ENCODE measurements around the gene INSR.

The INSR gene

DNA sequence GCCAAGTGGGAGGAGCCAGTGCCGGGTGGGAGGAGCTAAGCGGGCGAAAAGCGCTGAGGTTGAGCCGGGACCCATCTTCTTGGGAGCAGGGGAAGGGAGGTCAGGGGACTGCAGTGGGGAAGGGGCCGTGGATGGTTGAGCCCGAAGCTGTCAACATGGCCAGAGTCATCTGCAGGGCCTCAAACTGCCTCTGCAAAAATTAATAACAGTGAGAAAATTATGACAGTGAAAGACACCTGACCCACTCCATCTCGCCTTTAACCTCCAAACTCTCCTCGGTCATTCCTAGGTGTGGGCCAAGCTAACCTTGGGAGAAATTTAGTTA is 194.7 kb downstream of the INSR start:
- peak overlapping the region; percentile 81 for H3K4me3 ChIP-seq (ENCODE audit: low read length)
- DNase-seq (ENCODE audit: low read depth): no peak
- TF ChIP-seq, protein P1, sequence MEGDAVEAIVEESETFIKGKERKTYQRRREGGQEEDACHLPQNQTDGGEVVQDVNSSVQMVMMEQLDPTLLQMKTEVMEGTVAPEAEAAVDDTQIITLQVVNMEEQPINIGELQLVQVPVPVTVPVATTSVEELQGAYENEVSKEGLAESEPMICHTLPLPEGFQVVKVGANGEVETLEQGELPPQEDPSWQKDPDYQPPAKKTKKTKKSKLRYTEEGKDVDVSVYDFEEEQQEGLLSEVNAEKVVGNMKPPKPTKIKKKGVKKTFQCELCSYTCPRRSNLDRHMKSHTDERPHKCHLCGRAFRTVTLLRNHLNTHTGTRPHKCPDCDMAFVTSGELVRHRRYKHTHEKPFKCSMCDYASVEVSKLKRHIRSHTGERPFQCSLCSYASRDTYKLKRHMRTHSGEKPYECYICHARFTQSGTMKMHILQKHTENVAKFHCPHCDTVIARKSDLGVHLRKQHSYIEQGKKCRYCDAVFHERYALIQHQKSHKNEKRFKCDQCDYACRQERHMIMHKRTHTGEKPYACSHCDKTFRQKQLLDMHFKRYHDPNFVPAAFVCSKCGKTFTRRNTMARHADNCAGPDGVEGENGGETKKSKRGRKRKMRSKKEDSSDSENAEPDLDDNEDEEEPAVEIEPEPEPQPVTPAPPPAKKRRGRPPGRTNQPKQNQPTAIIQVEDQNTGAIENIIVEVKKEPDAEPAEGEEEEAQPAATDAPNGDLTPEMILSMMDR (conservative IDR thresholded peaks at IDR 0.05; ENCODE audit: low read length): no peak

DNA sequence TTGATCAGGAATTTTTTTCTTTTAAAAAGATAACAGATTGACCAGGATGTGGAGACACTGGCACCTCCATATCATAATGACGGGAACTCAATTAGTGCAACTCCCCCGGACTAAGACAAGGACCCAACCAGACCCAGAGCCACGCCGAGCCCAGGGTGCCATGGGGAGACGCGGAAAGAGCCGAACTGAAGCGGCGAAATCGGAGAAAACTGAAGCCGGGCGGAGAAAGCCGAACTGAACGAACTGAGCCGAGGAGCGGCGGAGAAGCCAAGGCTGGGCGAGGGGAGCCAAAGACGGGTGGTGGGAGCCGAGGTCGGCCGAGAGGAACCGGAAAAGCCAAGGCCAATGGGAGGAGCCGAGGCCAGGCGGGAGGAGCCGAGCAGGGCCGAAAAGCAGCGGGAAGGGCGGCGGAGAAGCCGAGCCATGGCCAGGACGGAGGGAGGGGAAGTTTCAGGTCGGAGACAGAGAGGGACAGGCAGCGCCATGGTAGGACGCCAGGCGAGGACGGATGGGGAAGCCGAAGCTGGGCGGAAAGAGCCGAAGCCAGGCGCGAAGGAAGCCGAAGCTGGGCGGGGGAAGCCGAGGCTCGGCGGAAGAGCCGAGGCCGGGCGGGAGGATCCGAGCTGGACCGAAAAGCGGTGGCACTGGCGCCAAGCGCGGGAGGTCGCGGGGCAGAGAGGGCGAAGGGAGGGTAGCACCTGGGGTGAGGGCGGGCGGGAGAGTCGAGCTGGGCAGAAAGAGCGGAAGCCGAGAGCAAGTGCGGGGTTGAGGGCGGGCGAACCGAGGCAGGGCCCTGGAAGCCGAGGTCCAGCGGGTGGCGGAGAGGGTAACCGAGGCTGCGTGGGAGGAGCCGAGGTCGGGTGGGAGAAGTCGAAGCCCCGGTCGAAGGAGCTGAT is 195.3 kb downstream of the INSR start:
- H3K4me3 ChIP-seq (ENCODE audit: low read length): peak overlapping the region; percentile 81
- TF ChIP-seq, protein P1 (conservative IDR thresholded peaks at IDR 0.05; ENCODE audit: low read length): no peak

GRCh38 chr19:7098096-7098495 is 196.1 kb downstream of the INSR start:
- H3K4me3 ChIP-seq (ENCODE audit: low read length): peak overlapping the region; percentile 81
- TF ChIP-seq, protein P1 (conservative IDR thresholded peaks at IDR 0.05; ENCODE audit: low read length): no peak
- DNase-seq (ENCODE audit: low read depth): no peak

More for the DNA sequence above, 195.3 kb downstream of the INSR start:
- DNase-seq (ENCODE audit: low read depth): peak; percentile 91

DNA sequence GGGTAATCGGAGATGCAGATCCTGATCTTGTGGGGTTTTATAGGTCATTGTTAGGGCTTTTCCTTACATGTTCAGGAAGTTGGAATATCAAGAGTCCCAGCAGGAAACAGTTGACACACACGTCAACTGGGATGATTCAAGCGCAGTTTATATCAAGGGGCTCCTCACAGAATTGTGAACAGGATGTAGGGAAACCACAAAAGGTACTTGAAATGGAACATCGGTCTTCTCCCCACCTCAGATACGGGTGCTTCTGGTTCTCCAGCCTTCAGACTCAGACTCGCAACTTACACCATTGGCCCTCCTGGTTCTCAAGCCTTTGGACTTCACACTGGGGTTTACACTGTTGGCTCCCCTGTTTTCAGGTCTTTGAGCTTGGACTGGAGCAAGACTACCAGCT is 205.2 kb downstream of the INSR start:
- DNase-seq (ENCODE audit: low read depth): no peak
- TF ChIP-seq, protein P1 (conservative IDR thresholded peaks at IDR 0.05; ENCODE audit: low read length): no peak
- no peak overlapping the region for H3K4me3 ChIP-seq (ENCODE audit: low read length)

DNA sequence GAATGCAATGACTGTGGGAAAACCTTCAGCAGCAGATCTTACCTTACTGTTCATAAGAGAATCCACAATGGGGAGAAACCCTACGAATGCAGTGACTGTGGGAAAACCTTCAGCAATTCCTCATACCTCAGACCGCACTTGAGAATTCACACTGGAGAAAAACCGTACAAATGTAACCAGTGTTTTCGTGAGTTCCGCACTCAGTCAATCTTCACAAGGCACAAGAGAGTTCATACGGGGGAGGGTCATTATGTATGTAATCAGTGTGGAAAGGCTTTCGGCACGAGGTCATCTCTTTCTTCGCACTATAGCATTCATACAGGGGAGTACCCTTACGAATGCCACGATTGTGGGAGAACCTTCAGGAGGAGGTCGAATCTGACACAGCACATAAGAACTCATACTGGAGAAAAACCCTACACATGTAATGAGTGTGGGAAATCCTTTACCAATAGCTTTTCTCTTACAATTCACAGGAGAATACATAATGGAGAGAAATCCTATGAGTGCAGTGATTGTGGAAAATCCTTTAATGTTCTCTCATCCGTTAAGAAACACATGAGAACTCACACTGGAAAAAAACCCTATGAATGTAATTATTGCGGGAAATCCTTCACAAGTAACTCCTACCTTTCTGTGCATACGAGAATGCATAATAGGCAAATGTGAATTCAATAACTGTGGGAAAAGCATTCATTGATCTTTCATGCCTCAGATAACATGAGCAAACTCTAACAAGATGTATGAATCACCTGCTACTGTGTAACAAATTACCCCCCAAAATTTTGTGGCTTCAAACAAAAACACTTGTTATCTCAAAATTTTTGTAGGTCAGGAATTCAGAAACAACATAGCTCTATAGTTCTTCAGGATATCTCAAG is 210.9 kb downstream of the INSR start:
- DNase-seq (ENCODE audit: low read depth): peak; percentile 28
- TF ChIP-seq, protein P1 (conservative IDR thresholded peaks at IDR 0.05; ENCODE audit: low read length): no peak
- no peak overlapping the region for H3K4me3 ChIP-seq (ENCODE audit: low read length)

DNA sequence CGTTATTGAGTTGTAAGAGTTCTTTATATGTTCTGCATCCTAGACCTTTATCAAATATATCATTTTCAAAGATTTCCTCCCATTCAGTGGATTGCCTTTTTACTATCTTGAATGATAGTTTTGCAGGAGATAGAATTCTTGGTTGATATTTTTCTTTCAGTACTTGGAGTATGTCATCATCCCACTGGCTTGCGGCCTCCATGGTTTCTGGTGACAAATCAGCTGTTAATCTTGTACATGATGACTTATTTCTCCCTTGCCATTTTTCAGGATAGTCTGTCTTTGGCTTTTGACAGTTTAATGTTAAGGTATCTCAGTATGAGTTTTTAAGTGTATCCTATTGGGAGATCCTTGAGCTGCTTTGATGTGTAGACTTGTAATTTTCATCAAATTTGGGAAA is 216.2 kb downstream of the INSR start:
- no peak overlapping the region for H3K4me3 ChIP-seq (ENCODE audit: low read length)
- DNase-seq (ENCODE audit: low read depth): peak; percentile 4

More for the DNA sequence above, 216.2 kb downstream of the INSR start:
- TF ChIP-seq, protein P1 (conservative IDR thresholded peaks at IDR 0.05; ENCODE audit: low read length): no peak

All from AG10803 (cell line).